DMS153 treated with DMSO at 0.1 percent for 48 hours (cell line): ENCODE measurements around the gene TPSD1.
"Not testable (repeated sequence)": the region's sequence is repeated elsewhere in the genome, so short reads cannot be mapped to it uniquely, and the experiment has no call there.

Experiments
- DNase-seq: peaks from one replicate; lab custom pipeline; 2025; ENCODE audit not compliant: unreplicated experiment; lab: John Stamatoyannopoulos, UW

Gene TPSD1

GRCh38 chr16:1279945-1280589 lies 24.2 kb downstream of the TPSD1 start:
- no peak for DNase-seq

- DNase-seq = no peak
These were observed 24.9 kb downstream of the TPSD1 start for GRCh38 chr16:1280783-1281182.

GRCh38 chr16:1281517-1281916 lies 25.6 kb downstream of the TPSD1 start:
- no peak for DNase-seq

- no peak for DNase-seq
These were observed 26.6 kb downstream of the TPSD1 start for GRCh38 chr16:1282324-1282973.

GRCh38 chr16:1283296-1283695 lies 27.4 kb downstream of the TPSD1 start:
- no peak for DNase-seq

- no peak for DNase-seq
These were observed 28.2 kb downstream of the TPSD1 start for GRCh38 chr16:1283996-1284616.

GRCh38 chr16:1285669-1286512 lies 30.0 kb downstream of the TPSD1 start:
- DNase-seq = no peak

- DNase-seq = no peak
These were observed 30.7 kb downstream of the TPSD1 start for GRCh38 chr16:1286513-1287094.

GRCh38 chr16:1287982-1288670 lies 32.3 kb downstream of the TPSD1 start:
- no peak for DNase-seq

GRCh38 chr16:1288813-1289476 lies 33.1 kb downstream of the TPSD1 start:
- DNase-seq = peak; percentile 25

- DNase-seq = no peak
These were observed 33.6 kb downstream of the TPSD1 start for GRCh38 chr16:1289477-1289866.

- no peak for DNase-seq
These were observed 34.2 kb downstream of the TPSD1 start for GRCh38 chr16:1290063-1290501.

GRCh38 chr16:1290860-1291575 lies 35.1 kb downstream of the TPSD1 start:
- no peak for DNase-seq

- DNase-seq = peak; percentile 66
These were observed 35.7 kb downstream of the TPSD1 start for GRCh38 chr16:1291576-1291974.

- DNase-seq = not testable (repeated sequence)
These were observed 36.3 kb downstream of the TPSD1 start for GRCh38 chr16:1292208-1292607.

GRCh38 chr16:1292808-1293207 lies 36.9 kb downstream of the TPSD1 start:
- DNase-seq = not testable (repeated sequence)

GRCh38 chr16:1293921-1294656 lies 38.2 kb downstream of the TPSD1 start:
- DNase-seq = no peak

- no peak for DNase-seq
These were observed 39.6 kb downstream of the TPSD1 start for GRCh38 chr16:1295465-1295864.

- DNase-seq = not testable (repeated sequence)
These were observed 40.8 kb downstream of the TPSD1 start for GRCh38 chr16:1296688-1297017.
